Kidney epithelial cell (primary cell): ENCODE results near the gene KCNH8. TPM values are rescaled to one million over a fixed set of nuclear protein-coding genes. Genes with fewer than 3 reads are reported as not detected.

Experiments used
- DNase-seq: peaks from one replicate; pipeline ENCODE4 v3.0.0-alpha.2; 2010; ENCODE audit warnings: low read depth
- H3K27me3 ChIP-seq: 2 replicates; pipeline ENCODE4 v1.6.0; 2011; ENCODE audit warnings: low read length; ENCODE audit not compliant: control insufficient read depth, insufficient read depth
- H3K36me3 ChIP-seq: 2 replicates; pipeline ENCODE4 v1.5.1; 2011; ENCODE audit warnings: low read length; ENCODE audit not compliant: control insufficient read depth, insufficient read depth
- H3K4me3 ChIP-seq: 2 replicates; pipeline ENCODE4 v1.5.1; 2011; ENCODE audit warnings: low read depth, mild to moderate bottlenecking, control low read depth, low read length
- CTCF ChIP-seq: IDR thresholded peaks from 2 replicates; pipeline ENCODE4 v1.5.1; 2011; ENCODE audit warnings: mild to moderate bottlenecking, moderate library complexity, low read length, control low read depth, inconsistent platforms; ENCODE audit not compliant: insufficient read depth, poor library complexity, severe bottlenecking
- total RNA-seq: library from RNA; depleted of rRNA; stranded (reverse); fragments of >200 nt; gene quantifications from 2 replicates; pipeline ENCODE4 v1.2.3, GENCODE V29; 2015

The KCNH8 gene
- total RNA-seq, 1 donor from 2014 or later = 0.88 TPM

GRCh38 chr3:19263606-19264005, 115.3 kb downstream of the KCNH8 start:
- H3K36me3 ChIP-seq = no peaks in the 10 kb centered on the region
- DNase-seq = no peak
- no peaks in the 10 kb centered on the region for H3K27me3 ChIP-seq
- no peak for TF ChIP-seq CTCF
- no peak overlapping the region for H3K4me3 ChIP-seq

GRCh38 chr3:19264424-19264823, 116.1 kb downstream of the KCNH8 start:
- no peak for TF ChIP-seq CTCF
- DNase-seq = no peak
- no peaks in the 10 kb centered on the region for H3K27me3 ChIP-seq
- H3K4me3 ChIP-seq = no peak overlapping the region
- no peaks in the 10 kb centered on the region for H3K36me3 ChIP-seq

- TF ChIP-seq CTCF = no peak
- no peak for DNase-seq
- Histone ChIP-seq H3K4me3 (no peak overlapping the region), H3K27me3 (no peaks in the 10 kb centered on the region), H3K36me3 (no peaks in the 10 kb centered on the region)
Measured at GRCh38 chr3:19267040-19267439, 118.7 kb downstream of the KCNH8 start.

- no peak for DNase-seq
- no peak overlapping the region for H3K4me3 ChIP-seq
- TF ChIP-seq CTCF = no peak
- no peaks in the 10 kb centered on the region for H3K27me3 ChIP-seq
- no peaks in the 10 kb centered on the region for H3K36me3 ChIP-seq
Measured at GRCh38 chr3:19270481-19270880, 122.2 kb downstream of the KCNH8 start.

GRCh38 chr3:19272296-19272695, 124.0 kb downstream of the KCNH8 start:
- no peaks in the 10 kb centered on the region for H3K27me3 ChIP-seq
- no peaks in the 10 kb centered on the region for H3K36me3 ChIP-seq
- H3K4me3 ChIP-seq = no peak overlapping the region
- TF ChIP-seq CTCF = no peak
- no peak for DNase-seq

- Histone ChIP-seq H3K27me3 (no peaks in the 10 kb centered on the region), H3K36me3 (no peaks in the 10 kb centered on the region), H3K4me3 (no peak overlapping the region)
- TF ChIP-seq CTCF = no peak
- no peak for DNase-seq
Measured at GRCh38 chr3:19273091-19273490, 124.8 kb downstream of the KCNH8 start.
